Stimulated activated CD4-positive, alpha-beta T cell treated with anti-CD3 and anti-CD28 coated beads, Interleukin-15, amount 100 ng/mL, for 1 hour (primary cell): ENCODE data around the gene KHNYN.

Experiments used
- DNase-seq, 2 donors: peaks; one replicate each; pipeline ENCODE4 v3.0.0-alpha.2; 2020; ENCODE audit warnings: low read depth in 1 of 2, low spot score in 1 of 2

KHNYN gene

GRCh38 chr14:24399999-24400718 lies 29.6 kb upstream of the KHNYN start:
- DNase-seq = no peak

- no peak for DNase-seq
Measured at GRCh38 chr14:24401810-24402702, 27.7 kb upstream of the KHNYN start.

- no peak for DNase-seq
Measured at GRCh38 chr14:24403294-24403998, 26.3 kb upstream of the KHNYN start.

GRCh38 chr14:24404814-24405213 lies 24.9 kb upstream of the KHNYN start:
- DNase-seq = no peak

GRCh38 chr14:24406416-24406815 lies 23.3 kb upstream of the KHNYN start:
- no peak for DNase-seq

- no peak for DNase-seq
Measured at GRCh38 chr14:24407608-24408325, 22.0 kb upstream of the KHNYN start.

GRCh38 chr14:24408764-24409163 lies 21.0 kb upstream of the KHNYN start:
- DNase-seq = no peak

- DNase-seq = no peak
Measured at GRCh38 chr14:24409192-24409591, 20.6 kb upstream of the KHNYN start.

- DNase-seq = no peak
Measured at GRCh38 chr14:24409956-24410355, 19.8 kb upstream of the KHNYN start.

- no peak for DNase-seq
Measured at GRCh38 chr14:24411443-24412389, 18.0 kb upstream of the KHNYN start.

- DNase-seq = no peak
Measured at GRCh38 chr14:24414077-24414476, 15.7 kb upstream of the KHNYN start.

- no peak for DNase-seq
Measured at GRCh38 chr14:24414732-24415420, 14.9 kb upstream of the KHNYN start.

- DNase-seq = no peak
Measured at GRCh38 chr14:24415421-24416253, 14.1 kb upstream of the KHNYN start.

GRCh38 chr14:24416254-24416931 lies 13.4 kb upstream of the KHNYN start:
- no peak for DNase-seq

GRCh38 chr14:24416932-24417619 lies 12.7 kb upstream of the KHNYN start:
- no peak for DNase-seq

GRCh38 chr14:24417832-24418491 lies 11.8 kb upstream of the KHNYN start:
- DNase-seq = no peak

GRCh38 chr14:24418492-24418873 lies 11.3 kb upstream of the KHNYN start:
- no peak for DNase-seq
